K562 treated with DMSO at 1 percent for 24 hours (cell line): Measurements from ENCODE around the gene ATP7A. TPM values are rescaled to one million over a fixed set of nuclear protein-coding genes. Genes with fewer than 3 reads are reported as not detected.

Experiments used
- total RNA-seq: library from RNA; unstranded; fragments of 300-600 nt; gene quantifications from 2 replicates; pipeline ENCODE4 v1.2.3, GENCODE V29; 2022; ENCODE audit warnings: low read depth; ENCODE audit not compliant: insufficient read depth

Gene ATP7A
- total RNA-seq = 3.2 and 3.8 TPM in 2 replicates

GRCh38 chrX:77910108-77910840 lies at the start of gene ATP7A:
Gene ATP7A, plus strand, starts transcription at chrX:77910693. Its CDS starts 60,949 bp downstream, at chrX:77971642.

GRCh38 chrX:77894921-77895886 lies 15.3 kb upstream of the ATP7A start, which contains the start of gene MAGT1:
Gene MAGT1, minus strand, starts transcription at chrX:77895435. Its CDS starts 25 bp downstream, at chrX:77895410.

GRCh38 chrX:77899081-77899828 lies 11.2 kb upstream of the ATP7A start, which contains the start of gene COX7B:
Gene COX7B, plus strand, starts transcription at chrX:77899468. Its CDS starts 86 bp downstream, at chrX:77899554.

GRCh38 chrX:77969538-77969937 lies 59.0 kb downstream of the ATP7A start, which contains the start of gene PGAM4:
Gene PGAM4, minus strand, starts transcription at chrX:77969638. Its CDS starts 0 bp downstream, at chrX:77969638.

Other genes starting within 250 kb of the ATP7A start
- gene ATRX, start 124.5 kb upstream of the ATP7A start, total RNA-seq = 7.9 and 8.5 TPM in 2 replicates
- gene MAGT1, start 15.3 kb upstream of the ATP7A start, total RNA-seq = 20.4 and 20.8 TPM in 2 replicates
- 455 and 471 TPM in 2 replicates for gene COX7B, start 11.2 kb upstream of the ATP7A start, total RNA-seq
- gene PGAM4, start 58.9 kb downstream of the ATP7A start, total RNA-seq = not detected in 2 replicates
- 119 and 134 TPM in 2 replicates for gene PGK1, start 193.6 kb downstream of the ATP7A start, total RNA-seq
- gene TAF9B, start 229.0 kb downstream of the ATP7A start, total RNA-seq = 10.0 and 10.7 TPM in 2 replicates